HG03378 (cell line): ENCODE data around the gene PLCB2.

Source experiments
- ATAC-seq: cut with Tn5 transposase; IDR thresholded peaks from one replicate; pipeline ENCODE4 v1.9.1; 2021; ENCODE audit warnings: mild to moderate bottlenecking, moderate library complexity; ENCODE audit not compliant: unreplicated experiment

The PLCB2 gene

GRCh38 chr15:40307421-40308211 lies at the start of gene PLCB2:
PLCB2 (minus strand) TSS chr15:40307935; CDS start chr15:40307672, 263 bp downstream.
- peak; percentile 48 for ATAC-seq

- ATAC-seq = no peak
Measured at GRCh38 chr15:40357246-40357645, 49.5 kb upstream of the PLCB2 start.

- ATAC-seq = no peak
Measured at GRCh38 chr15:40355976-40356585, 48.3 kb upstream of the PLCB2 start.

DNA sequence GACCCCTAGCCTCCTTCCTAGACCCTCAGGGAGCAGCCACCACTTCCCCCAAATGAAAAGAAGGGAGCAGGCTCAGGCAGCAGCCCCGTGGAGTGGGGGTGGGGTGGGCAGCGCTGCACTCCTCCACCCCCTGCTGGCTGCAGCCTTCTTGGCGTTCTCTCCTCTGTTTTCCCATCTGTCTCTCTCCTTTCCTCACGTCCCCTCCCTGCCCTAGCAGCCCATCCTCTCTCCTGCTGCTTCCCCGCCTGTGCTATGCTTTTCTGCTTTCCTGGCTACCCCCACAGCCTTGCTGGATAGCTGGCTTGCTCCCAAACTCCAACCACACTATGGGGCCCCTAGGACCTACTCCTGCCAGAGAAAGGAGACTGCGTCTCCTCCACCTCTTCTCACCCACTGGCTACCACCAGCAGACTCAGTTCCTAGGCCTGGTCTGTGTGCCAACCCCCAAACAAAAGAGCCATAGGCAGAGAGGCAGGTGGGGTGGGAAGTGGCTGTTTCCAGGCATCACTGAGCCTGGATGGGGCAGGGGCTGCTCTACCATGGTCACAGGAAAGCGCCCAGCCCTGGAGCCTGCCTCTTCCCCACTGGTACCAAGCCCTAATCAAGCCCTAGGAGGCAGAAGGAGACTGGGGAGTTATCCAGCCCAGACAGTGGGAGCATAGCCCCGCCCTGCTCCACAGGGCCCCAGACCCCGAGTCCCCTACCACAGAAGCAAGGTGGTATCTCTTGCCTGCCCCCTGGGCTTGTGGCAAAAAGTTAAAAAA lies 46.9 kb upstream of the PLCB2 start:
- ATAC-seq = no peak

DNA sequence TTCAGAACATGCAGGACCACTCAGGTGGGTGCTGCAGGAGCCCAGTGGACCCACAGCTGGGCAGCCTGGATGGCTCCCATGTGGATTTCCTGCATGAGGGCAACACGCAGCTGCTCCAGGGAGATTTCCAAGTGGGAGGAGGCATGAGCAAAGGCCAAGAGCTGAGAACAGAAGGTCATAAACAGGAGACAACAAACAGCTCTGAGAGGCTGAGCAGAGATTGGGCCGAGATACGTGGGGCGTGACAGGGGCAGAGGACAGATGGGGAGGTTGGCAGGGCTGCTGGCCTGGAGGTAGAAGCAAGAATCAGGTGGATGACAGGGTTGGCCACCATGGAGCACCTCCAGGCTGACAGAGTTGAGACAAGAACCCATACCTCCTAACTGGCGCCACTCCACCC lies 46.0 kb upstream of the PLCB2 start:
- ATAC-seq = no peak

DNA sequence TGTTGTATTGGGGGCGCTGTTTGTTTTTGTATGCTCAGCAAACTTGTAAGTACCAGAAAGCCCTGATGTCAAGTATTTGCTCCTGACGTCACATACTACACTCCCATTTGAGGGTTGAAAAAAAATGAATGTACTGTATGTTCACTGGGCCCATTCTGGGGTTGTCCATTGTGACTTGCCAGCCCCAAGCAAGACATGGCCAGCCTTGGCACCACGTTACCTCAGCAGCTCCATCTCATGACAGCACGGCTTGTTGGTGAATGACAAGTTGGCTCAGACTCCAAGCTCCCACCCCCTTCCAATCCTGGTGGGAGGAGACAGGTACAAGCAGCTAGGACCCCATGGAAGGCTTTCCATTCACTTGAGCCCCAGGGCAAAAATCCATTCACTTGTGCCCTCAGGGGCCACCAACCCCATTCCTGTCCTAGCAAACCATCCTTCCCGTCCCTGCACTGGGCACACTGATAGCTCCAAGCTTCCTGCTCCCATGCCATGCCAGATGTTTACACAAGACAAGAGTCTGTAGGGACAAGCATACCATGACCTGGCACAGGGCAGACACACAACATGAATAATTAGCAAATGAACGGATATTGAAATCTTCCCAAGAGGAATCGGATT lies 44.7 kb upstream of the PLCB2 start:
- no peak for ATAC-seq

GRCh38 chr15:40349163-40349562 lies 41.4 kb upstream of the PLCB2 start:
- ATAC-seq = no peak

GRCh38 chr15:40348474-40348870 lies 40.7 kb upstream of the PLCB2 start:
- no peak for ATAC-seq

GRCh38 chr15:40347559-40348473 lies 40.1 kb upstream of the PLCB2 start:
- no peak for ATAC-seq

GRCh38 chr15:40346579-40347558 lies 39.1 kb upstream of the PLCB2 start:
- no peak for ATAC-seq

DNA sequence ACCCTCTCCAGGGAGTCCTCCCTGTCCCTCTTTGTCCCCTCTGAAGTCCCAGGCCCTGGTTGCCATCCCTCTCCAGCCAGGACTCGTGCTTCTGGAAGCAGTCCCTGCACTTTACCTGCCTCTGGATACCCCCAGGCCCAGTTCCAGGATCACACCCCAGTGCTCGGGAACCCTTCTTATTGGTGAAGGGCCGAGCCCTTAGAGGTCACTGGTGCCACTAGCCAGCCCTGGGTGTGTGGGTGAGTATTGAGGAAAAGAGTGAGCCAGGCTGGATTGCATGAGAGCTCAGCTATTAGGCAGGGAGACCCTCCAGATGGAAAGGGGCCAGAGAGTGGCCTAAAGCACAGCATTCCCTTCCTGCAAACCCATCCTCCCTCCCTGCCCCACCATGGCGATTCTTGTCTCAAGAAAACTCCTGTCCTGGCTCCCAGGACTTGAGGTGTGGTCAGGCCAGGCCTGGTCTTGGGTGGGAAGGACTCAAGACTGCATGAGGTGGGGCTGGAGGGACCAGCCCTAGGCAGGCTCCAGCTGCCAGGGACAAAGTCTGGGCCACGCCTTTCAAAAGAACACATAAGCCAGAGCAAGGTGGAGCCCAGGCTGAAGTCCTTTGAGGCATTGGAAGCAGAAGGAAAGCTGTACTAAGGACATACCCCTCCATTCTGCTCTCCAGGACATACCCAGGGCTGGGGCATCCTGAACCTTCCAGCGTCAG lies 38.3 kb upstream of the PLCB2 start:
- ATAC-seq = no peak

GRCh38 chr15:40345225-40345866 lies 37.6 kb upstream of the PLCB2 start:
- ATAC-seq = no peak

DNA sequence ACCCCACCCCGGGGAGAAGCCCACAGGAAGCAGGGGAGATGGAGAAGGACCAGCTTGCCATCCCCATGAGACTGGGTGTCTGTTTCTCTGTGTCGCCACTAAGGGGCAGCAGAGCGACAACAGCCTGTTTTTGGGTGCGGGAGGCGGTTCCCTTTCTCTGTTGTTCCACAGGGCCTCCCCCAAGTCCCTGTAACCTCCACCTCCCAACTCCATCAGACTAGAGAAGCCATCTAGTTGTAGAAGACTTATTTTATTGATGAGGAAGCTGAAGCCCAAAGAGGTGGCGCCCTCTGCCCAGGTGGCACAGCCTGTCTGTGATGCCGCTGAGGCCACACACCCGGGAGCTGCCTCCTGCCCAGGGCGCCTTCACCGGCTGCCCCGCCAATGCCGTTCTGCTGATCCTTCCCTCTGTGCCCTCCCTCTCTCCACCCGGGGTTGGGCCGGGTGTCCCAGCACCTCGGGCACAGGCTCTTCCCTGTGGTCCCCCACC lies 36.9 kb upstream of the PLCB2 start:
- no peak for ATAC-seq

GRCh38 chr15:40344217-40344616 lies 36.5 kb upstream of the PLCB2 start:
- ATAC-seq = no peak

- no peak for ATAC-seq
Measured at GRCh38 chr15:40343512-40343911, 35.8 kb upstream of the PLCB2 start.

- ATAC-seq = no peak
Measured at GRCh38 chr15:40342416-40343320, 34.9 kb upstream of the PLCB2 start.
